Vagina (tissue), 2 donors: ENCODE results near the gene TMTC2.

Source experiments
- POLR2A ChIP-seq, 2 donors: fragments of 450-650 bp; IDR thresholded peaks; one replicate each; pipeline ENCODE4 v1.6.1; 2017; ENCODE audit warnings: antibody characterized with exemption in 2 of 2, mild to moderate bottlenecking in 2 of 2, moderate library complexity in 2 of 2
- POLR2AphosphoS5 ChIP-seq, 2 donors: sonication (generic); formaldehyde crosslinking; IDR thresholded peaks; one replicate each; pipeline ENCODE4 v1.9.0; 2017; ENCODE audit warnings: antibody characterized with exemption in 2 of 2, mild to moderate bottlenecking in 2 of 2, low read depth in 1 of 2; ENCODE audit not compliant: insufficient read depth in 1 of 2
- TF ChIP-seq, protein P1 (sequence below), 3 experiments: fragments of 450-650 bp in 2 of 3; fragments of 200-600 bp in 1 of 3; sonication (generic) in 1 of 3; IDR thresholded peaks; one replicate each; pipeline ENCODE4 v1.5.1; 2017 to 2019; ENCODE audit warnings: antibody characterized with exemption in 3 of 3, mild to moderate bottlenecking in 2 of 3, moderate library complexity in 2 of 3

DNA sequence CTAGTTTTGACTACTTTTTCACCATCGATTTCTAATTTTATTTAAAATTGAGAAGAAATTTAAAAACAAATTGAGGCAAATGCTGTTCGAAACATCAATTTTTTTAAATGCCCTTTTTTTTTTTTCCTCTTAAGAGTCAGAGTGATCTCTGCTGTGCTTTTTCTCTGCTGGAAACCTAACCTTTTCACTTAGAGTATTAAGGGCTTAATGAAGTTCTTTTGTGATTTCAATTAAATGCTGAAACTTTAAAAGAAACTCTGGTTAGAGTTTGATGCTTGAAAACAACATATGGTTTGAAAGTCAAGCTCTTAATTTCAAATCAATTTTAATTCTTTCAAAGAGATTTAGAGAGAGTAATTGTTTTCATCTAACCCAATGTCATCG is 171.8 kb downstream of the TMTC2 start:
- TF ChIP-seq POLR2A (IDR thresholded peaks at IDR 0.05): no peak
- TF ChIP-seq, protein P1, sequence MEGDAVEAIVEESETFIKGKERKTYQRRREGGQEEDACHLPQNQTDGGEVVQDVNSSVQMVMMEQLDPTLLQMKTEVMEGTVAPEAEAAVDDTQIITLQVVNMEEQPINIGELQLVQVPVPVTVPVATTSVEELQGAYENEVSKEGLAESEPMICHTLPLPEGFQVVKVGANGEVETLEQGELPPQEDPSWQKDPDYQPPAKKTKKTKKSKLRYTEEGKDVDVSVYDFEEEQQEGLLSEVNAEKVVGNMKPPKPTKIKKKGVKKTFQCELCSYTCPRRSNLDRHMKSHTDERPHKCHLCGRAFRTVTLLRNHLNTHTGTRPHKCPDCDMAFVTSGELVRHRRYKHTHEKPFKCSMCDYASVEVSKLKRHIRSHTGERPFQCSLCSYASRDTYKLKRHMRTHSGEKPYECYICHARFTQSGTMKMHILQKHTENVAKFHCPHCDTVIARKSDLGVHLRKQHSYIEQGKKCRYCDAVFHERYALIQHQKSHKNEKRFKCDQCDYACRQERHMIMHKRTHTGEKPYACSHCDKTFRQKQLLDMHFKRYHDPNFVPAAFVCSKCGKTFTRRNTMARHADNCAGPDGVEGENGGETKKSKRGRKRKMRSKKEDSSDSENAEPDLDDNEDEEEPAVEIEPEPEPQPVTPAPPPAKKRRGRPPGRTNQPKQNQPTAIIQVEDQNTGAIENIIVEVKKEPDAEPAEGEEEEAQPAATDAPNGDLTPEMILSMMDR (IDR thresholded peaks at IDR 0.05): no peak
- no peak for TF ChIP-seq POLR2AphosphoS5 (IDR thresholded peaks at IDR 0.05; ENCODE audit: insufficient read depth in 1 of 2, low read depth in 1 of 2)
